ENCODE results near the gene CLSTN2.

The CLSTN2 gene

GRCh38 chr3:140277886-140278285 lies 342.9 kb downstream of the CLSTN2 start:
- no peak for DNase-seq (ENCODE audit: low read depth in 2 of 2)

- no peak for DNase-seq (ENCODE audit: low read depth in 2 of 2)
These were observed 349.4 kb downstream of the CLSTN2 start for GRCh38 chr3:140284372-140284771.

- no peak for DNase-seq (ENCODE audit: low read depth in 2 of 2)
These were observed 350.4 kb downstream of the CLSTN2 start for GRCh38 chr3:140285380-140285779.

GRCh38 chr3:140288595-140288994 lies 353.6 kb downstream of the CLSTN2 start:
- DNase-seq (ENCODE audit: low read depth in 2 of 2) = no peak

- DNase-seq (ENCODE audit: low read depth in 2 of 2) = no peak
These were observed 355.1 kb downstream of the CLSTN2 start for GRCh38 chr3:140290105-140290504.

GRCh38 chr3:140292170-140292569 lies 357.2 kb downstream of the CLSTN2 start:
- DNase-seq (ENCODE audit: low read depth in 2 of 2) = no peak

GRCh38 chr3:140292684-140293083 lies 357.7 kb downstream of the CLSTN2 start:
- peak; percentile 90 for DNase-seq (ENCODE audit: low read depth in 2 of 2)

- no peak for DNase-seq (ENCODE audit: low read depth in 2 of 2)
These were observed 359.1 kb downstream of the CLSTN2 start for GRCh38 chr3:140294058-140294457.

- peak; percentile 62 to 63 for DNase-seq (ENCODE audit: low read depth in 2 of 2)
These were observed 361.9 kb downstream of the CLSTN2 start for GRCh38 chr3:140296796-140297352.

GRCh38 chr3:140298043-140298442 lies 363.1 kb downstream of the CLSTN2 start:
- DNase-seq (ENCODE audit: low read depth in 2 of 2) = no peak

- DNase-seq (ENCODE audit: low read depth in 2 of 2) = no peak
These were observed 363.6 kb downstream of the CLSTN2 start for GRCh38 chr3:140298569-140299070.

GRCh38 chr3:140303875-140304274 lies 368.9 kb downstream of the CLSTN2 start:
- no peak for DNase-seq (ENCODE audit: low read depth in 2 of 2)

GRCh38 chr3:140308535-140308934 lies 373.6 kb downstream of the CLSTN2 start:
- no peak for DNase-seq (ENCODE audit: low read depth in 2 of 2)

- DNase-seq (ENCODE audit: low read depth in 2 of 2) = no peak
These were observed 376.4 kb downstream of the CLSTN2 start for GRCh38 chr3:140311428-140311827.

- DNase-seq (ENCODE audit: low read depth in 2 of 2) = no peak
These were observed 381.0 kb downstream of the CLSTN2 start for GRCh38 chr3:140315955-140316354.

- no peak for DNase-seq (ENCODE audit: low read depth in 2 of 2)
These were observed 381.5 kb downstream of the CLSTN2 start for GRCh38 chr3:140316466-140316865.

GRCh38 chr3:140316868-140317400 lies 381.9 kb downstream of the CLSTN2 start:
- DNase-seq (ENCODE audit: low read depth in 2 of 2) = no peak

- no peak for DNase-seq (ENCODE audit: low read depth in 2 of 2)
These were observed 384.8 kb downstream of the CLSTN2 start for GRCh38 chr3:140319739-140320138.

GRCh38 chr3:140323561-140323960 lies 388.6 kb downstream of the CLSTN2 start:
- no peak for DNase-seq (ENCODE audit: low read depth in 2 of 2)

GRCh38 chr3:140332131-140332530 lies 397.1 kb downstream of the CLSTN2 start:
- DNase-seq (ENCODE audit: low read depth in 2 of 2) = no peak

GRCh38 chr3:140334132-140334929 lies 399.3 kb downstream of the CLSTN2 start:
- DNase-seq (ENCODE audit: low read depth in 2 of 2) = no peak

GRCh38 chr3:140336465-140336864 lies 401.5 kb downstream of the CLSTN2 start:
- DNase-seq (ENCODE audit: low read depth in 2 of 2) = no peak

- no peak for DNase-seq (ENCODE audit: low read depth in 2 of 2)
These were observed 403.9 kb downstream of the CLSTN2 start for GRCh38 chr3:140338916-140339315.

All from fibroblast of skin of left quadriceps (primary cell).